H9 (cell line): ENCODE results near the gene ARFGAP1. TPM values are rescaled to one million over a fixed set of nuclear protein-coding genes. Genes with fewer than 3 reads are reported as not detected.

Experiments
- DNase-seq: peaks from one replicate; pipeline ENCODE4 v3.0.0-alpha.2; 2017
- H2AFZ ChIP-seq: one replicate; pipeline ENCODE4 v1.6.1; 2013; ENCODE audit warnings: mild to moderate bottlenecking, low read length, control low read depth, moderate library complexity
- H2AK5ac ChIP-seq: 2 replicates; pipeline ENCODE4 v1.6.1; 2013; ENCODE audit warnings: low read length, control low read depth, mixed read lengths; ENCODE audit not compliant: insufficient read length
- H2BK120ac ChIP-seq: one replicate; pipeline ENCODE4 v1.6.1; 2013; ENCODE audit warnings: low read depth, mild to moderate bottlenecking, low read length, control low read depth, inconsistent platforms; ENCODE audit not compliant: poor library complexity, severe bottlenecking
- H2BK12ac ChIP-seq: 2 replicates; pipeline ENCODE4 v1.6.1; 2013; ENCODE audit warnings: low read length, control low read depth, mixed read lengths, low read depth; ENCODE audit not compliant: insufficient read length
- H2BK15ac ChIP-seq: 2 replicates; pipeline ENCODE4 v1.6.1; 2013; ENCODE audit warnings: low read depth, low read length, control low read depth
- H2BK20ac ChIP-seq: one replicate; pipeline ENCODE4 v1.6.1; 2013; ENCODE audit warnings: low read depth, mild to moderate bottlenecking, low read length, control low read depth, inconsistent platforms; ENCODE audit not compliant: poor library complexity, severe bottlenecking
- H2BK5ac ChIP-seq: 2 replicates; pipeline ENCODE4 v1.6.1; 2013; ENCODE audit warnings: low read length, control low read depth, mixed read lengths; ENCODE audit not compliant: insufficient read length
- H3K14ac ChIP-seq: 2 replicates; pipeline ENCODE4 v1.6.1; 2013; ENCODE audit warnings: low read length, control low read depth; ENCODE audit not compliant: insufficient read depth
- H3K18ac ChIP-seq: 2 replicates; pipeline ENCODE4 v1.6.1; 2013; ENCODE audit warnings: low read depth, mild to moderate bottlenecking, mixed read lengths, low read length, control low read depth; ENCODE audit not compliant: insufficient read length
- H3K23ac ChIP-seq: 2 replicates; pipeline ENCODE4 v1.6.1; 2013; ENCODE audit warnings: low read length, control low read depth, mixed read lengths, low read depth; ENCODE audit not compliant: insufficient read length
- H3K23me2 ChIP-seq: 2 replicates; pipeline ENCODE4 v1.6.1; 2013; ENCODE audit warnings: low read depth, mild to moderate bottlenecking, mixed read lengths, low read length, control low read depth; ENCODE audit not compliant: insufficient read length, poor library complexity, severe bottlenecking
- H3K27ac ChIP-seq: 2 replicates; pipeline ENCODE4 v1.5.1; 2013; ENCODE audit warnings: low read length, control low read depth, mixed read lengths, low read depth; ENCODE audit not compliant: insufficient read length
- H3K27me3 ChIP-seq: 2 replicates; pipeline ENCODE4 v1.6.1; 2013; ENCODE audit warnings: low read length, control low read depth, inconsistent platforms; ENCODE audit not compliant: insufficient read depth
- H3K4ac ChIP-seq: 2 replicates; pipeline ENCODE4 v1.6.1; 2013; ENCODE audit warnings: low read depth, mild to moderate bottlenecking, control low read depth, inconsistent platforms, low read length, moderate library complexity
- H3K4me1 ChIP-seq: 2 replicates; pipeline ENCODE4 v1.6.1; 2013; ENCODE audit warnings: low read length, control low read depth, inconsistent platforms; ENCODE audit not compliant: insufficient read depth
- H3K4me2 ChIP-seq: 2 replicates; pipeline ENCODE4 v1.6.1; 2013; ENCODE audit warnings: low read length, control low read depth, mixed read lengths; ENCODE audit not compliant: insufficient read length, insufficient read depth
- H3K56ac ChIP-seq: 2 replicates; pipeline ENCODE4 v1.6.1; 2013; ENCODE audit warnings: low read depth, mild to moderate bottlenecking, mixed read lengths, low read length, control low read depth; ENCODE audit not compliant: insufficient read length
- H3K79me1 ChIP-seq: 2 replicates; pipeline ENCODE4 v1.6.1; 2013; ENCODE audit warnings: low read depth, mild to moderate bottlenecking, moderate library complexity, low read length, control low read depth, inconsistent platforms; ENCODE audit not compliant: insufficient read depth, poor library complexity, severe bottlenecking
- H3K79me2 ChIP-seq: 2 replicates; pipeline ENCODE4 v1.6.1; 2013; ENCODE audit warnings: low read length, control low read depth, inconsistent platforms; ENCODE audit not compliant: insufficient read depth
- H3K9ac ChIP-seq: 2 replicates; pipeline ENCODE4 v1.6.1; 2013; ENCODE audit warnings: low read length, control low read depth, mixed read lengths; ENCODE audit not compliant: insufficient read length; ENCODE audit errors: extremely low read depth
- H3K9me3 ChIP-seq: one replicate; pipeline ENCODE4 v1.6.1; 2013; ENCODE audit warnings: low read depth, low read length, inconsistent platforms; ENCODE audit not compliant: control insufficient read depth
- H3T11ph ChIP-seq: one replicate; pipeline ENCODE4 v1.6.1; 2013; ENCODE audit warnings: mild to moderate bottlenecking, low read length, control low read depth, inconsistent platforms
- H4K20me1 ChIP-seq: one replicate; pipeline ENCODE4 v1.6.1; 2013; ENCODE audit not compliant: control insufficient read depth, insufficient read length, insufficient read depth
- H4K5ac ChIP-seq: 2 replicates; pipeline ENCODE4 v1.6.1; 2013; ENCODE audit warnings: low read depth, mild to moderate bottlenecking, mixed read lengths, low read length, control low read depth; ENCODE audit not compliant: insufficient read length
- H4K8ac ChIP-seq: replicated peaks from 2 replicates; pipeline ENCODE4 v1.6.1; 2013; ENCODE audit warnings: low read length, control low read depth, mixed read lengths, low read depth; ENCODE audit not compliant: insufficient read length
- H4K91ac ChIP-seq: 2 replicates; pipeline ENCODE4 v1.6.1; 2013; ENCODE audit warnings: low read depth, mild to moderate bottlenecking, moderate library complexity, mixed read lengths, low read length, control low read depth; ENCODE audit not compliant: insufficient read length
- H3K27ac Mint-ChIP-seq, 3 experiments: 2 replicates in 2 of 3; 3 replicates in 1 of 3; pipeline ENCODE4 v1.8.0; 2020 to 2021; ENCODE audit warnings: mixed read lengths in 3 of 3, mild to moderate bottlenecking in 1 of 3, moderate library complexity in 1 of 3
- H3K27me3 Mint-ChIP-seq: 2 replicates; pipeline ENCODE4 v1.8.0; 2021; ENCODE audit warnings: low read depth, mild to moderate bottlenecking, moderate library complexity, mixed read lengths
- H3K36me3 Mint-ChIP-seq, 3 experiments: 2 replicates in 2 of 3; 3 replicates in 1 of 3; pipeline ENCODE4 v1.8.0; 2020 to 2021; ENCODE audit warnings: low read depth in 3 of 3, mixed read lengths in 3 of 3; ENCODE audit not compliant: insufficient read depth in 1 of 3
- H3K4me1 Mint-ChIP-seq, 2 experiments: 2 replicates each; pipeline ENCODE4 v1.8.0; 2020; ENCODE audit warnings: mixed read lengths in 2 of 2
- H3K4me3 Mint-ChIP-seq, 2 experiments: 2 replicates in 1 of 2; 3 replicates in 1 of 2; pipeline ENCODE4 v1.8.0; 2020 to 2021; ENCODE audit warnings: mild to moderate bottlenecking in 2 of 2, mixed read lengths in 2 of 2, moderate library complexity in 1 of 2
- H3K9me3 Mint-ChIP-seq, 2 experiments: 2 replicates in 1 of 2; 3 replicates in 1 of 2; pipeline ENCODE4 v1.8.0; 2020; ENCODE audit warnings: mild to moderate bottlenecking in 2 of 2, mixed read lengths in 2 of 2, moderate library complexity in 1 of 2
- WGBS: extraction: QIAGEN DNeasy Blood & Tissue Kit; methylation state at CpG from one replicate; pipeline ENCODE4 v1.1.7; 2013; ENCODE audit warnings: missing lambda C conversion rate, low lambda C conversion rate, mixed read lengths; ENCODE audit not compliant: insufficient read length; ENCODE audit errors: extremely low coverage; 5-methylcytosine and 5-hydroxymethylcytosine counted together
- total RNA-seq: library from RNA; stranded (reverse); gene quantifications from 2 replicates; pipeline ENCODE4 v1.2.1, GENCODE V29; 2021
- TF ChIP-seq, protein P1 (sequence below): fragments of 200-600 bp; sonication (generic); conservative IDR thresholded peaks from 3 replicates; pipeline ENCODE4 v1.8.0; 2021; ENCODE audit warnings: antibody characterized with exemption, mild to moderate bottlenecking

ARFGAP1 gene
- total RNA-seq, 1 experiment from 2014 or later: 114 TPM

DNA sequence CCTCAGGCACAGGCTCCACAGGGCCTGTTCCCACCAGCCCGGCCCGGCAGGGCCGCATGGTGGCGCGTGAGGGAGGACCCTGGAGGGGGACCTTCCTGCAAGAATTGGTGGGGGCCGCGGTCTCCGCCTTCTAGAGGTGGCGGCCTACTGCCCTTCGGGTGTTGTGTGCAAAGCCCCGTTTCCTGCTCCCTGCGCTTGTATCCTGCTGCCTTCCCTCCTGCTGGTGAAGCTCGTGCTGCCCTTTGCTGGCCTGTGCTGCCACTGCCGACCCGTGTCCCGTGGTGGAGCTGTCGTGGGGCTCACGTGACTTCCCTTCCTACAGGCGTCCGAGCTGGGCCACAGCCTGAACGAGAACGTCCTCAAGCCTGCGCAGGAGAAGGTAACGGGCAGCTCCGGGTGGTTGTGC is 11.9 kb downstream of the ARFGAP1 start:
- H3K79me1 ChIP-seq: no peaks in the 10 kb centered on the region
- H3K4ac ChIP-seq: no peak overlapping the region
- H2BK15ac ChIP-seq: no peak overlapping the region
- no peak overlapping the region for H2BK20ac ChIP-seq
- no peak overlapping the region for H3K4me3 Mint-ChIP-seq
- H3K4me2 ChIP-seq: no peak overlapping the region
- H3K9ac ChIP-seq: no peak overlapping the region
- 0 out of 7 replicates have a peak overlapping the region, but pooled peaks of 1 of the 3 experiments have one; percentile 68 for H3K27ac Mint-ChIP-seq
- no peak overlapping the region for H3K56ac ChIP-seq
- H2AFZ ChIP-seq: no peak overlapping the region
- H3K4me1 Mint-ChIP-seq: no peaks in the 10 kb centered on the region
- no peaks in the 10 kb centered on the region for H3K27me3 ChIP-seq
- H4K8ac ChIP-seq: no peak overlapping the region
- TF ChIP-seq, protein P1, sequence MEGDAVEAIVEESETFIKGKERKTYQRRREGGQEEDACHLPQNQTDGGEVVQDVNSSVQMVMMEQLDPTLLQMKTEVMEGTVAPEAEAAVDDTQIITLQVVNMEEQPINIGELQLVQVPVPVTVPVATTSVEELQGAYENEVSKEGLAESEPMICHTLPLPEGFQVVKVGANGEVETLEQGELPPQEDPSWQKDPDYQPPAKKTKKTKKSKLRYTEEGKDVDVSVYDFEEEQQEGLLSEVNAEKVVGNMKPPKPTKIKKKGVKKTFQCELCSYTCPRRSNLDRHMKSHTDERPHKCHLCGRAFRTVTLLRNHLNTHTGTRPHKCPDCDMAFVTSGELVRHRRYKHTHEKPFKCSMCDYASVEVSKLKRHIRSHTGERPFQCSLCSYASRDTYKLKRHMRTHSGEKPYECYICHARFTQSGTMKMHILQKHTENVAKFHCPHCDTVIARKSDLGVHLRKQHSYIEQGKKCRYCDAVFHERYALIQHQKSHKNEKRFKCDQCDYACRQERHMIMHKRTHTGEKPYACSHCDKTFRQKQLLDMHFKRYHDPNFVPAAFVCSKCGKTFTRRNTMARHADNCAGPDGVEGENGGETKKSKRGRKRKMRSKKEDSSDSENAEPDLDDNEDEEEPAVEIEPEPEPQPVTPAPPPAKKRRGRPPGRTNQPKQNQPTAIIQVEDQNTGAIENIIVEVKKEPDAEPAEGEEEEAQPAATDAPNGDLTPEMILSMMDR: no peak
- H2BK120ac ChIP-seq: no peak overlapping the region
- H3K9me3 Mint-ChIP-seq: no peaks in the 10 kb centered on the region
- H3K4me1 ChIP-seq: no peaks in the 10 kb centered on the region
- no peaks in the 10 kb centered on the region for H3K9me3 ChIP-seq
- no peak overlapping the region for H3K23ac ChIP-seq
- no peak overlapping the region for H3K14ac ChIP-seq
- no CpG with 5 or more reads among the region's 25 CpGs for WGBS
- no peak for DNase-seq
- no peak overlapping the region for H2AK5ac ChIP-seq
- no peak overlapping the region for H2BK12ac ChIP-seq
- H3K18ac ChIP-seq: no peak overlapping the region
- H3T11ph ChIP-seq: no peak overlapping the region
- no peak overlapping the region for H3K27ac ChIP-seq
- H3K79me2 ChIP-seq: no peaks in the 10 kb centered on the region
- no peaks in the 10 kb centered on the region for H3K27me3 Mint-ChIP-seq
- H3K36me3 Mint-ChIP-seq: peaks cover 8 to 65% (median 52%) of the 10 kb centered on the region in 3 experiments; a peak in 6 of 7 replicates
- no peak overlapping the region for H2BK5ac ChIP-seq
- H4K91ac ChIP-seq: no peak overlapping the region
- no peaks in the 10 kb centered on the region for H4K20me1 ChIP-seq
- peaks cover 3% of the 10 kb centered on the region for H3K23me2 ChIP-seq
- no peak overlapping the region for H4K5ac ChIP-seq
